Panc1 (cell line): ENCODE results near the gene ADGB. TPM values are rescaled to one million over a fixed set of nuclear protein-coding genes. Genes with fewer than 3 reads are reported as not detected.
A peak's percentile ranks its signal among the peaks of the same experiment; 100 is the strongest.

Experiments
- ATAC-seq: fragments of 200-7000 bp; cut with Tn5 transposase; 2 replicates; pipeline ENCODE4 v1.9.1; 2020; ENCODE audit warnings: mild to moderate bottlenecking, moderate library complexity
- BruUV-seq: library from RNA; stranded (reverse); fragments of 400-500 nt; replicated peaks from 2 replicates; lab custom pipeline; 2021; lab: Mats Ljungman, UMichigan
- CTCF ChIA-PET: fragments of 300-600 bp; sonication (Branson Sonifier 250); formaldehyde crosslinking; loops from one replicate; lab custom pipeline; 2022; ENCODE audit warnings: antibody characterized with exemption; lab: Charles Lee
- POLR2A ChIA-PET: fragments of 300-600 bp; sonication (Branson Sonifier 250); formaldehyde crosslinking; loops from one replicate; lab custom pipeline; 2022; ENCODE audit warnings: antibody characterized with exemption; lab: Charles Lee
- DNase-seq: peaks from one replicate; pipeline ENCODE4 v3.0.0-alpha.2; 2010; ENCODE audit warnings: low read depth, low spot score
- H3K27ac ChIP-seq: 2 replicates; pipeline ENCODE4 v1.5.1; 2011; ENCODE audit warnings: mild to moderate bottlenecking, low read length, inconsistent platforms
- H3K27me3 ChIP-seq: fragments of 200-500 bp; sonication (Bioruptor generic); 2 replicates; pipeline ENCODE4 v1.6.0; 2014; ENCODE audit warnings: low read length, inconsistent platforms; ENCODE audit not compliant: control insufficient read depth, insufficient read depth
- H3K36me3 ChIP-seq: fragments of 200-500 bp; sonication (Bioruptor generic); 2 replicates; pipeline ENCODE4 v1.5.1; 2014; ENCODE audit warnings: inconsistent platforms, mild to moderate bottlenecking, low read length, moderate library complexity; ENCODE audit not compliant: control insufficient read depth, insufficient read depth
- H3K4me1 ChIP-seq: 2 replicates; pipeline ENCODE4 v1.5.1; 2011; ENCODE audit warnings: inconsistent platforms, mild to moderate bottlenecking, low read length, moderate library complexity; ENCODE audit not compliant: control insufficient read depth, insufficient read depth
- H3K4me3 ChIP-seq, 2 experiments: 2 replicates each; pipeline ENCODE4 v1.5.1; 2011 to 2012; ENCODE audit warnings: low read depth in 2 of 2, low read length in 2 of 2, mild to moderate bottlenecking in 2 of 2, inconsistent platforms in 1 of 2, moderate library complexity in 1 of 2
- H3K9me3 ChIP-seq: fragments of 200-500 bp; sonication (Bioruptor generic); 2 replicates; pipeline ENCODE4 v1.5.1; 2014; ENCODE audit warnings: low read depth, mild to moderate bottlenecking, inconsistent platforms, low read length, moderate library complexity; ENCODE audit not compliant: control insufficient read depth, insufficient read depth
- POLR2AphosphoS5 ChIP-seq: IDR thresholded peaks from 2 replicates; pipeline ENCODE4 v1.6.1; 2012; ENCODE audit warnings: mild to moderate bottlenecking, low read depth, low read length, moderate library complexity
- SIN3A ChIP-seq: IDR thresholded peaks from 2 replicates; pipeline ENCODE4 v1.6.1; 2012; ENCODE audit warnings: low read depth, mild to moderate bottlenecking, low read length, moderate library complexity, borderline replicate concordance; ENCODE audit not compliant: insufficient read depth
- TCF7L2 ChIP-seq: IDR thresholded peaks from 2 replicates; pipeline ENCODE4 v1.6.1; 2011; ENCODE audit warnings: mild to moderate bottlenecking, low read depth, low read length, inconsistent platforms
- in situ Hi-C: cut with HindIII; loops from 2 replicates; pipeline ENCODE4 v1.10.0; 2016; ENCODE audit warnings: low sequenced_read_pairs, low pct_unique_long_range_greater_than_20kb
- intact Hi-C: fragments of 100-400 bp; cut with micrococcal nuclease; formaldehyde crosslinking; loops from one replicate; pipeline ENCODE4 v1.10.0; 2022; ENCODE audit not compliant: unreplicated experiment
- total RNA-seq: library from RNA; stranded (reverse); gene quantifications from one replicate; pipeline ENCODE4 v1.2.1, GENCODE V29; 2021; ENCODE audit not compliant: unreplicated experiment
- TF ChIP-seq, protein P1 (sequence below), 2 experiments: IDR thresholded peaks; 2 replicates each; pipeline ENCODE4 v1.6.1; 2011 to 2012; ENCODE audit warnings: low read depth in 2 of 2, control low read depth in 1 of 2, low read length in 1 of 2, mild to moderate bottlenecking in 1 of 2, moderate library complexity in 1 of 2; ENCODE audit not compliant: insufficient read depth in 1 of 2
- TF ChIP-seq, protein P2 (sequence below): fragments of 450-650 bp; IDR thresholded peaks from 2 replicates; pipeline ENCODE4 v1.5.1; 2017; ENCODE audit warnings: mild to moderate bottlenecking

ADGB gene
- total RNA-seq, 1 experiment from 2014 or later = not detected

DNA sequence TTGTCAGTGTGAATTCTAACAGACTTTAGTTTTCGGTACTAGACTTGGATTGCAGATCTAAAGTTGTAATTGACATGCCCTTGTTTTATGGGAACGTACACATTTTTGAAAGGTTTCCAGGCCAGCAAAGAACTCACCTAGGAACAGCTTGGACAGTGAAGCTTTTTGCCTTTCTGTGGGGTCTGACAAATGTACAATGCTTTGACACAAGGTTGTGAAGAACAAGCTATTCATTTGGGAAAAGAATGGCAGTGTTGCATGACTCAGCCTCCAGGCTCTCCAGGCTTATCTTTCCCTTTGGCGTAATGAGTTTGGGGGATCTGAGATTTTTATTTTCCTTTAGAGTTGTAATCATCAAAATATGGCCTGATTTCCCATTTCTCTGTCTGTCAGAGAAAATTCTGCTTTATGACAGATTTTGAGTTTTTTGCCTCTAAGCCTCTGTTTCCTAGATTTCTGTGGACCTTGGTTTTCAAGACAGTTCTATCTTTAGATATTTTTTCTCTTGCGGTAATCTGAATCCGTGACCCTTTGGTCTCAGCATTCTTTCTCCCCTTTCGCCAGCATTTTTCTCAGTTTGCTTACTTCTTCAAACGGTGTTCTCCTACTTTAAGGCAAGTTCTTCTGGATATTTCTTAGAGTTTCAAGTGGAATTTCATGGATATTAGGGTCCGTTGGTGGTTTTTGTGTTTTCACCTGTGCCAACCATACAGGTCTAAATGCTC lies 221.0 kb downstream of the ADGB start:
- DNase-seq (no peak), ATAC-seq (peak; percentile 34; the same call in 1 of the 2 replicates)
- intact Hi-C loops (no loop called here), in situ Hi-C loops (no loop called here)
- TF ChIP-seq, protein P1, sequence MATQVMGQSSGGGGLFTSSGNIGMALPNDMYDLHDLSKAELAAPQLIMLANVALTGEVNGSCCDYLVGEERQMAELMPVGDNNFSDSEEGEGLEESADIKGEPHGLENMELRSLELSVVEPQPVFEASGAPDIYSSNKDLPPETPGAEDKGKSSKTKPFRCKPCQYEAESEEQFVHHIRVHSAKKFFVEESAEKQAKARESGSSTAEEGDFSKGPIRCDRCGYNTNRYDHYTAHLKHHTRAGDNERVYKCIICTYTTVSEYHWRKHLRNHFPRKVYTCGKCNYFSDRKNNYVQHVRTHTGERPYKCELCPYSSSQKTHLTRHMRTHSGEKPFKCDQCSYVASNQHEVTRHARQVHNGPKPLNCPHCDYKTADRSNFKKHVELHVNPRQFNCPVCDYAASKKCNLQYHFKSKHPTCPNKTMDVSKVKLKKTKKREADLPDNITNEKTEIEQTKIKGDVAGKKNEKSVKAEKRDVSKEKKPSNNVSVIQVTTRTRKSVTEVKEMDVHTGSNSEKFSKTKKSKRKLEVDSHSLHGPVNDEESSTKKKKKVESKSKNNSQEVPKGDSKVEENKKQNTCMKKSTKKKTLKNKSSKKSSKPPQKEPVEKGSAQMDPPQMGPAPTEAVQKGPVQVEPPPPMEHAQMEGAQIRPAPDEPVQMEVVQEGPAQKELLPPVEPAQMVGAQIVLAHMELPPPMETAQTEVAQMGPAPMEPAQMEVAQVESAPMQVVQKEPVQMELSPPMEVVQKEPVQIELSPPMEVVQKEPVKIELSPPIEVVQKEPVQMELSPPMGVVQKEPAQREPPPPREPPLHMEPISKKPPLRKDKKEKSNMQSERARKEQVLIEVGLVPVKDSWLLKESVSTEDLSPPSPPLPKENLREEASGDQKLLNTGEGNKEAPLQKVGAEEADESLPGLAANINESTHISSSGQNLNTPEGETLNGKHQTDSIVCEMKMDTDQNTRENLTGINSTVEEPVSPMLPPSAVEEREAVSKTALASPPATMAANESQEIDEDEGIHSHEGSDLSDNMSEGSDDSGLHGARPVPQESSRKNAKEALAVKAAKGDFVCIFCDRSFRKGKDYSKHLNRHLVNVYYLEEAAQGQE (IDR thresholded peaks at IDR 0.05; ENCODE audit: insufficient read depth in 1 of 2, low read depth in 2 of 2, low read length in 1 of 2) = no peak
- TF ChIP-seq, protein P2, sequence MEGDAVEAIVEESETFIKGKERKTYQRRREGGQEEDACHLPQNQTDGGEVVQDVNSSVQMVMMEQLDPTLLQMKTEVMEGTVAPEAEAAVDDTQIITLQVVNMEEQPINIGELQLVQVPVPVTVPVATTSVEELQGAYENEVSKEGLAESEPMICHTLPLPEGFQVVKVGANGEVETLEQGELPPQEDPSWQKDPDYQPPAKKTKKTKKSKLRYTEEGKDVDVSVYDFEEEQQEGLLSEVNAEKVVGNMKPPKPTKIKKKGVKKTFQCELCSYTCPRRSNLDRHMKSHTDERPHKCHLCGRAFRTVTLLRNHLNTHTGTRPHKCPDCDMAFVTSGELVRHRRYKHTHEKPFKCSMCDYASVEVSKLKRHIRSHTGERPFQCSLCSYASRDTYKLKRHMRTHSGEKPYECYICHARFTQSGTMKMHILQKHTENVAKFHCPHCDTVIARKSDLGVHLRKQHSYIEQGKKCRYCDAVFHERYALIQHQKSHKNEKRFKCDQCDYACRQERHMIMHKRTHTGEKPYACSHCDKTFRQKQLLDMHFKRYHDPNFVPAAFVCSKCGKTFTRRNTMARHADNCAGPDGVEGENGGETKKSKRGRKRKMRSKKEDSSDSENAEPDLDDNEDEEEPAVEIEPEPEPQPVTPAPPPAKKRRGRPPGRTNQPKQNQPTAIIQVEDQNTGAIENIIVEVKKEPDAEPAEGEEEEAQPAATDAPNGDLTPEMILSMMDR = no peak
- no peak for TF ChIP-seq POLR2AphosphoS5
- TF ChIP-seq SIN3A = no peak
- no peak for TF ChIP-seq TCF7L2
- no peak overlapping the region for H3K27ac ChIP-seq
- H3K4me1 ChIP-seq = no peaks in the 10 kb centered on the region
- no TSS peak for BruUV-seq
- H3K9me3 ChIP-seq = no peaks in the 10 kb centered on the region
- CTCF ChIA-PET = no interaction called here
- H3K36me3 ChIP-seq = no peaks in the 10 kb centered on the region
- H3K27me3 ChIP-seq = no peaks in the 10 kb centered on the region
- H3K4me3 ChIP-seq = no peak overlapping the region
- POLR2A ChIA-PET = no interaction called here

DNA sequence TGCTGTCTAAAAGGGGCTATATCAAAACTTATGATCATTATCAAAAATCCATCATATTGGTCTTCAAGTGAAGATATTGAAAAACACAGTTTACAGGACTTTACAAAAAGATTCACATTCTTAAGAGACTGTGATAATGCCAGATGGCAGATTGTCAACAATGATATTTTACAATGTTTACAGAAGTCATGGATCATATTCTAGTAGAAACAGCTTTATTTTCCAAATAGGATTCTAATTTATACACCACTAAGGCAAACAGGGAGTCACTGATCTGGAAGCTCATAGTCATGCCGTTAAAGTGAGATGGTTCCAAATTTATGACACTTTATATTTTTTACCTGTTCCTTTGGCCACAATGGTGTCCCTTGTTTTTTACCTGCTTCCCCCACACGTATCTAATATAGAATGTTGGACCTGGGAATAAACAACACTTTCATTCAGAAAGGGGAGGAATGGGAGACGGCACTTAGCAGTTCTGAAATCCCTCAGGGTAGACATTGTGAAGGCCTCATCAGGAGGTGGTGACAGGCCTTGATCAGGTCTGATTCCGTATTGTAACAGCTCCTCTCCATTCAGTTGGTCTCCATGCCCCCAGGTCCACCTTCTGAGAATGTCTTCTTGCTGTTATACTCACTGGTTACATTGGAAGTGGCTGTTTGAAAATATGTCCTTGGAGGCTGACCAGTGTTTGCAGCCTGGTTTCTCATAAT lies 228.6 kb downstream of the ADGB start:
- ATAC-seq = no peak
- Histone ChIP-seq H3K36me3 (no peaks in the 10 kb centered on the region), H3K27ac (no peak overlapping the region), H3K27me3 (no peaks in the 10 kb centered on the region), H3K4me1 (no peaks in the 10 kb centered on the region), H3K9me3 (no peaks in the 10 kb centered on the region), H3K4me3 (no peak overlapping the region)
- no peak for DNase-seq
- CTCF ChIA-PET = no interaction called here
- POLR2A ChIA-PET = no interaction called here
- no TSS peak for BruUV-seq
- intact Hi-C loops (no loop called here), in situ Hi-C loops (no loop called here)
- TF ChIP-seq POLR2AphosphoS5 (no peak), TCF7L2 (no peak), SIN3A (no peak)
- TF ChIP-seq, protein P2 = no peak
- TF ChIP-seq, protein P1 (IDR thresholded peaks at IDR 0.05; ENCODE audit: insufficient read depth in 1 of 2, low read depth in 2 of 2, low read length in 1 of 2) = no peak
